ENCODE data around the gene PRKG2. TPM values are rescaled to one million over a fixed set of nuclear protein-coding genes. Genes with fewer than 3 reads are reported as not detected.
A peak's percentile ranks its signal among the peaks of the same experiment; 100 is the strongest.

PRKG2 gene
- total RNA-seq, 6 donors from 2014 or later, result 2.1 to 8.9 (median 6.2) TPM

- peaks cover 0 to 16% (median 2%) of the 10 kb centered on the region in 4 donors for H3K4me1 ChIP-seq
- TF ChIP-seq CTCF (IDR thresholded peaks at IDR 0.05), result no peak
- no peak for TF ChIP-seq POLR2A (IDR thresholded peaks at IDR 0.05)
- TF ChIP-seq POLR2AphosphoS5 (IDR thresholded peaks at IDR 0.05), result no peak
- no peak for TF ChIP-seq EP300 (IDR thresholded peaks at IDR 0.05)
- WGBS, 2 donors, result 5% methylated on average over 24 to 32 of the region's 34 CpGs
- H3K9me3 ChIP-seq, result peaks cover 0 to 8% (median 0%) of the 10 kb centered on the region in 4 donors
- DNase-seq, result peak in 1 of 2 donors; percentile 30
- H3K27ac ChIP-seq, result peak overlapping the region in 3 of 4 donors; percentile 39 to 67 (median 49)
- H3K36me3 ChIP-seq, result no peaks in the 10 kb centered on the region
- H3K4me3 ChIP-seq, result peak overlapping the region; percentile 11 to 63 (median 58)
- ATAC-seq (ENCODE audit: low FRiP score in 2 of 2), result peak; percentile 65 to 72
- H3K27me3 ChIP-seq, result peaks cover 0 to 9% (median 4%) of the 10 kb centered on the region in 4 donors
Observed at GRCh38 chr4:81214144-81214880, 710 bp downstream of the PRKG2 start.

- no peak for DNase-seq
- no peak for ATAC-seq (ENCODE audit: low FRiP score in 2 of 2)
- peaks cover 0 to 16% (median 2%) of the 10 kb centered on the region in 4 donors for H3K4me1 ChIP-seq
- TF ChIP-seq POLR2AphosphoS5 (IDR thresholded peaks at IDR 0.05) (no peak), POLR2A (IDR thresholded peaks at IDR 0.05) (no peak), EP300 (IDR thresholded peaks at IDR 0.05) (no peak), CTCF (IDR thresholded peaks at IDR 0.05) (no peak)
- WGBS, 2 donors, result 36 to 54% methylated on average over 6 of the region's 6 CpGs
- H3K27me3 ChIP-seq, result peaks cover 0 to 9% (median 4%) of the 10 kb centered on the region in 4 donors
- H3K27ac ChIP-seq, result no peak overlapping the region
- H3K9me3 ChIP-seq, result peaks cover 0 to 8% (median 0%) of the 10 kb centered on the region in 4 donors
- no peaks in the 10 kb centered on the region for H3K36me3 ChIP-seq
- H3K4me3 ChIP-seq, result peak overlapping the region in 2 of 4 donors; percentile 58 to 63
Observed at GRCh38 chr4:81213671-81214070, 1.4 kb downstream of the PRKG2 start.

GRCh38 chr4:81211956-81212355 lies 3.1 kb downstream of the PRKG2 start:
- ATAC-seq (ENCODE audit: low FRiP score in 2 of 2), result no peak

GRCh38 chr4:81207828-81208227 lies 7.2 kb downstream of the PRKG2 start:
- ATAC-seq (ENCODE audit: low FRiP score in 2 of 2), result no peak

More at GRCh38 chr4:81211956-81212355, 3.1 kb downstream of the PRKG2 start:
- Histone ChIP-seq H3K9me3 (peaks cover 0 to 8% (median 0%) of the 10 kb centered on the region in 4 donors), H3K27me3 (peaks cover 0 to 9% (median 4%) of the 10 kb centered on the region in 4 donors), H3K4me3 (no peak overlapping the region), H3K36me3 (no peaks in the 10 kb centered on the region), H3K27ac (no peak overlapping the region), H3K4me1 (peaks cover 0 to 16% (median 2%) of the 10 kb centered on the region in 4 donors)
- no peak for DNase-seq
- TF ChIP-seq EP300 (IDR thresholded peaks at IDR 0.05) (no peak), CTCF (IDR thresholded peaks at IDR 0.05) (no peak), POLR2A (IDR thresholded peaks at IDR 0.05) (no peak), POLR2AphosphoS5 (IDR thresholded peaks at IDR 0.05) (no peak)
- WGBS, 2 donors, result 63 to 70% methylated on average over 3 of the region's 3 CpGs

More at GRCh38 chr4:81207828-81208227, 7.2 kb downstream of the PRKG2 start:
- H3K27ac ChIP-seq, result no peak overlapping the region
- no peak overlapping the region for H3K4me3 ChIP-seq
- no peak for DNase-seq
- no peaks in the 10 kb centered on the region for H3K36me3 ChIP-seq
- peaks cover 0 to 8% (median 0%) of the 10 kb centered on the region in 4 donors for H3K9me3 ChIP-seq
- WGBS, 2 donors, result 41 to 58% methylated on average over 1 of the region's 1 CpG
- TF ChIP-seq POLR2A (IDR thresholded peaks at IDR 0.05) (no peak), POLR2AphosphoS5 (IDR thresholded peaks at IDR 0.05) (no peak), CTCF (IDR thresholded peaks at IDR 0.05) (no peak), EP300 (IDR thresholded peaks at IDR 0.05) (no peak)
- H3K27me3 ChIP-seq, result no peaks in the 10 kb centered on the region
- no peaks in the 10 kb centered on the region for H3K4me1 ChIP-seq
